Right hindlimb (tissue), 1 donor: ENCODE data around the gene TEX50.
"Not testable (repeated sequence)": the region's sequence is repeated elsewhere in the genome, so short reads cannot be mapped to it uniquely, and the experiment has no call there.

ENCODE experiments used
- DNase-seq: peaks from one replicate; pipeline ENCODE4 v3.0.0-alpha.2; 2018

The TEX50 gene

DNA sequence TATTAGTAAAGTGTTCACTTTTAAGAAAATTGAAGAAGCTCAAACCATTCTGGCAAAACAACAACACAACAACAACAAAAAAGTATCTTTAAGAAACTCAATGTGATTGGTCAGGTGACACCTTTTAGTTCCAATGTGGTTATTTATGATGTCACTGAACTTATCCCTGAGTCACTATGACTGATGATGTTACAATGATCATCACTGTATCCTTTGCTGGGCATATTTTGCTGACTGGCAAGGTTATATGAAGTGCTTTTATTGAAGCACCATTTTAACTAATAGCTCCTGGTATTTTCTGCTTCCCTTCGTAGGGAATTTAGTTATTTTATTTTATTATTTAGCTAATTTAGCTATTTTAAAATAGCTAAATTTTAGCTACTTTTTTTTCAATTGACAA, at the start of gene TEX50:
TEX50 (plus strand) TSS at position 223 of the 400 bp plus-strand sequence. CDS start 184 bp downstream, outside the sequence.
- DNase-seq: no peak

GRCh38 chr1:173590557-173590956, 44.6 kb upstream of the TEX50 start:
- no peak for DNase-seq

GRCh38 chr1:173591138-173591537, 44.0 kb upstream of the TEX50 start:
- DNase-seq: not testable (repeated sequence)

DNA sequence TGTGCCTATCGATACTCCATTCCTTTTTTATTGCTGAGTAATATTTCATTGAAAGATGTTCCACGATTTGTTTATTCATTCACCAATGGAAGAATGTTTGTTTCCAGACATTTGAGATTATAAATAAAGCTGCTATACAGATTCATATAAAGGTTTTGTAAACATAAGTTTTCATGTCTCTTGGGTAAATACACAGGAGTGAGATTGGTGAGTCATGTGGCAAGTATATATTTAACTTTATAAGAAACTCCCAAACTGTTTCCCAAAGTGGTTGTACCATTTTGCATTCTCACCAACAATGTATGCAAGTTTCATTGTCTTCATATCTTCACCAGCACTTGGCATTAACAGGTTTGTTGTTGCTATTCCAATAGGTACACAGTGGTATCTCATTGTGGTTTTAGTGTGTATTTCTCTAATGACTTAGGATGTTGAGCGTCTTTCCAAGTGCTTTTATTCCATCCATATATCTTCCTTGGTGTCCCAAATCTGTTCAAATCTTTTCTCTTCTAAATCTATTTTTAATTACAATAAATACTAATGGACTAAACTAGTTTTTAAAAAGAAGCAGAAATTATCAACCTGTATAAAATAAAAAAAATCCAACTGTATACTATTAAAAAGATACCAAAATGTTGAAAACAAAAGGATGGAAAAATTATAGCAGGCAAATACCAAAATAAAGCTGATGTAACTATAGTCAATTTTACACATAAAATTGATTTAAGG, 38.9 kb upstream of the TEX50 start:
- no peak for DNase-seq

DNA sequence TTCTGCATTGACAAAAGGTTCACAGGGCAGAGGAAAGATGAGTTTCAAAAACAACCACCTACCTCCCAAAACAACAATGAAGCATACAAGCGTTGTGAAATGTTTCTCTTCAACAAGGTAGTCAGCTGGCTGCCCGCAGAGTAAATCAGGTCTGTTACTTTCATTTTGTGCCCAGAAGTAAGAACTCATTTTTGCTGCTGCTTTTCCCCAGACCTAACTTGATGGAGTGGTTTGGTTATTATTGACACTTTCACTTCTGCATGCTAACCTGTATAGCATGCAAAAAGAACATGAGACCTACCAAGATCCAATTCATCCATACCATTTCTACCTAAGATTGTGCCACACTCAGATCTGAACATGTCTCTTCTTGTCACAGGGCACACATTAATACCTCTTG, 33.5 kb upstream of the TEX50 start:
- DNase-seq: no peak

DNA sequence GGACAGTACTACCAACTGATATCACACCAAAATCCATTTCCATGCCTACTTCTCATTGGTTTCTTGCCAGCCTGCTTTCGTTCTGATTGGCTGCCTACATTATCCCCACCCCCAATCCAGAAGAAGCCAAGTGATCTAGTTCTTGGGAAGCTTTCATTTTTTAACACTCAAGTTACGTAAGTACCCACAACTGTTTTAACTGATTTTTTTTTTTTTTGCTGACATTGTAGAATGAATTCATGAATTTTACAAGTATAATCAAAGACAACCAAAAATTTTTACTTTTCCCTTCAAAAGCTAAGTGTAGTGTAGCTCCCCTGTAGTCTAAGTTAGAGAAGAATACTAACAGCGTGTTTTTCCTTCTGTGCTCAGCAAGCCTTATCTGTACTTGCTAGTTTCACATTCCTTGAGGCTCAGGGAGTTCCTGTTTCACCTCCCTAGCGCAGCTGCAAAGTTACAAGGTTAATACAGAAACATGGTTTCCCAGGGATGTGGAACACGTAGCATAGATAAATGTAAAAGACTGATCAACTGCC, 32.0 kb upstream of the TEX50 start, which contains the start of gene SLC9C2:
SLC9C2 (minus strand) TSS at position 17 of the 536 bp plus-strand sequence. CDS start 1,296 bp downstream, outside the sequence.
- no peak for DNase-seq

GRCh38 chr1:173608503-173609216, 26.5 kb upstream of the TEX50 start:
- no peak for DNase-seq

- not testable (repeated sequence) for DNase-seq
These were observed 22.1 kb upstream of the TEX50 start for GRCh38 chr1:173613086-173613485.

GRCh38 chr1:173616859-173617258, 18.3 kb upstream of the TEX50 start:
- no peak for DNase-seq

GRCh38 chr1:173627269-173627668, 7.9 kb upstream of the TEX50 start:
- no peak for DNase-seq

DNA sequence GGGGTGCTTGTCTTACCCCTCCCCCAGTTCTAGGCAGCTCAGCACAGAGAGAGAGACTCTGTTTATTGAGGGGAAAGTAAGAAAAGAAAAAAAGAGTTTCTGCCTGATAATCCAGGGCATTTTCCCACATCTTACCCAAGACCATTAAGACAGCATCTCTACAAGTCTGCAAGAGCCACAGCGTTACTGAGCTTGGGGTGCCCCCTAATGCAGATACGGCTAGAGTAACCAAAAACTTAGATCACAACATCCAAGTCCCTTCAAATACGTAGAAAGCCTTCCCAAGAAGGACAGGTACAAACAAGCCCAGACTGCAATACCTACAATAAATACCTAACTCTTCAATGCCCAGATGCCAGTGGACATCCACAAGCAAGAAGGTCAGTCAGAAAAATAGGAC, 6.2 kb upstream of the TEX50 start:
- DNase-seq: no peak

DNA sequence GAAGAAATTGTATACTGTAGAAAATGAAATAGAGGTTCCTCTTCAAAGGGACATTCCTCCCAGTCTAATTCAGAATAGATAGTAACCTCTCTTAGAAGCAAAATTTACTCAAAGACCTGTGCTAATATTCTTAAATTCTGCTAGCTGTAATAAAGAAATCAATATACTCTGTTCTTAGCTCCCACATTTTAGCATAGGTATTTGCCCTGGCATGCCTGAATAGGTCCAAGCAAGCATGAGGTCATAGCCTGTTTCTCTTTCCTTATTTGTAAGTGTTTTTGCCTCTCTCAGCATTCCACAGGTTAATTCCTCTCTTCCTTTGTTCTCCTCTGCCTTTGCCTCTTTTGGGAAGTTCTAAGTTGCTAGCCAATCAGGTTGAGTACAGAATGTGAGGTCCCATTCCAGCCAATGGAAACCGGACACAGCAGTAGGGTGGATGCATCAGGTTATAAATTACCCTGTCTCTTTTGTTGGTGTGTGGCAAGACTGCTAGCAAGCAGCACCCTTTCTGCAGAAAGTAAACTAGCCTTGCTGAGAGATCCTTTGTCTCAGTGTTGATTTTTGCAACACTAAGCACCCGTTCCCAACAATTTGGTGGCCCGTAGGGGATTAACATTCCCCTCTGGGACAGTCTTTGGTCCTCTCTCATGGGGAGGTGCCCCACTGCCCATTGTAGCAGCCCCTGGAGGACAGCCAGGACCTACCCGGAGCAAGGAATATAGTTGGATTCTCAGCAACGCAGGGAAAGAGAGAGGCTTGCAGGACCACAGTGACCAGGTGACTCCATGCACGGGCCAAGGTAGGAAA, 2.3 kb downstream of the TEX50 start:
- DNase-seq: not testable (repeated sequence)

DNA sequence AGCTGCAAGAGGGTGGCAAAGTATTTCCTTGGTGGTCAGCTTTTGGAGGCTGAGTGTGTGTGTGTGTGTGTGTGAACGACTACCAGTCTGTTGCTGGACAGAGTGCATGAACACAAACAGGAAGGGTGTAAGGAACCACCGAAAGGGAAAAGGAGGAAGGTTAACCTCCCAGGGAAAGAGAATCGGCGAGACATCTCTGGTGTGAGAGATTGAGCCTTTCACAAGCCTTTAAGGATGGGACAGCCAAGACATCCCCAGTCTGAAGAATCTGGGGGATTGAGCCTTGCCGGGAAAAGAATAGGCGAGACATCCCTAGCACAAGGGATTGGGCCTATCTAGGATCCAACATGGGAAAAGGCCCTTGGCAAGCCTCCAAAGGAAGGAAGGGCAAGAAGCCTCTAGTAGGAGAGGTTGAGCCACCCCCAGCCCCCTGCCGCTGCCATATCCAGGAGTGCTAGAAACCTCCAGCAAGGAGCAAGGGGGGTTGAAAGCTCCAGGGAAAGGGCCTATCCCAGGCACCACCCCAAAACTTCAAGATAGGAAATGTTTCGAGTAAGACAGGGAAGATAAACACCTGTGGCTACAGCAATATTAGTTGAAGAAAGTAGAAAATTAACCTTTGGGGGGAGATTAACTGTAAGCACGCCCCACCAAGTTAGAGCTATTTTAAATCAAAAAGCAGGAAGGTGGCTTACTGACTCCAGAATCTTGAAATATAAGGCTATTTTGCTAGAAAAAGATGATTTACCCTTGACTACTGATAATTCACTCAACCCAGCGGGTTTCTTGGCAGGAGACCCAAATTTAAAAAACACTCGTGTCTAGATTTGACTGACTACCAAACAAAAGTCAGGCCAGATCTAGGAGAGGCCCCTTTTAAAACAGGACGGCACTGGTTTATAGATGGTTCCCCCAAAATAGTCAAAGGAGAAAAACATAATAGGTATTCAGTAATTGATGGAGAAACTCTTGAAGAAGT, 3.2 kb downstream of the TEX50 start:
- DNase-seq: no peak

- DNase-seq: no peak
These were observed 4.0 kb downstream of the TEX50 start for GRCh38 chr1:173639102-173639501.

GRCh38 chr1:173642450-173643139, 7.5 kb downstream of the TEX50 start:
- DNase-seq: not testable (repeated sequence)

DNA sequence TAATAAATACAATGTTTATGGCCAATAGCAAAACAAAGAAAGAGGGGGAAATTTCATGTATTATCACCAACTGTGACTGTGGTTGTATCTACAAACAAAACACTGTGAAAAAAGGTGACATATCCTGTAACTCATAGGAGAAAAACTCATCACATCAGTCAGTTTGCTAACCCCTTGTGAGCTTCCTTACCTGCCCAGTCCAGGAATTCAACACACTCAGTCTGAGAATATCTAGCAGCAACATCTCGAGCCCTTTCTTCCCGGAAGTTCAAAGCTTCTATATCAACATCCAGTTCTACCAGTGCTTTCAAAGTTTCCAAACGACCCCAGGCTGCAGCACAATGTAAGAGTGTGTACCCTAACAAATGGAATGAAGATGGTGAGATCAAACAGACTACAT, 11.5 kb downstream of the TEX50 start:
- no peak for DNase-seq

DNA sequence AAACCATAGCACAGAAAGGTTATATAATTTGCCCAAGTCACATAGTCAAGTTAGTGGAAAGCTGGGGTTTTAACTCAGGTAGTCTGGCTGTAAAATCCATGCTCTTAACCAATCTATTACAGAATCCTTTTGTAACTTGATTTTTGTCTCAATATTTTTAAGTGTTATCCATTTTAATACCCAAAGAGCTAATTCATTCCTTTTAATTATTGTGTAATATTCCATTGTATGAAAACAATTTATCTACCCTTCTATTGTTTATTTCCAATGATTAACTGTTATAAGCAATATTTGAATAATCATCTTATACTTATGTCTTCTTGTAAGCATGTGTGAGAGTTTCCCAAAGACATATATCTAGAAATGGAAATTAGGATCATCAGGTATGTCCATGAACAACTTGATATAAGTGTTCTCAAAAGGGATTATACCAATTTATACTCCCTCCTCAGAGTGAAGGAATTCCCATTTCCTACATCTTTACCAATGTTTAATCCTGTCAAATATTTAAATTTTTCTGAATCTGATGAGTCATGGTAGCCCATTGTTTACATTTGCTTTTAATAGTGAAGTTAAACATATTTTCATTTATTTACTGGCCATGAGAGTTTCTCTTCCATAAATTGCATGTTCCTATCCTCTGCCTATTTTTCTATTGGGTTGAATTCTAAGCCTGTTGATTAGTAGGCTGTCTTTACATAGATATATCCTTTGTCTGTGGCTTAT, 13.9 kb downstream of the TEX50 start:
- no peak for DNase-seq

DNA sequence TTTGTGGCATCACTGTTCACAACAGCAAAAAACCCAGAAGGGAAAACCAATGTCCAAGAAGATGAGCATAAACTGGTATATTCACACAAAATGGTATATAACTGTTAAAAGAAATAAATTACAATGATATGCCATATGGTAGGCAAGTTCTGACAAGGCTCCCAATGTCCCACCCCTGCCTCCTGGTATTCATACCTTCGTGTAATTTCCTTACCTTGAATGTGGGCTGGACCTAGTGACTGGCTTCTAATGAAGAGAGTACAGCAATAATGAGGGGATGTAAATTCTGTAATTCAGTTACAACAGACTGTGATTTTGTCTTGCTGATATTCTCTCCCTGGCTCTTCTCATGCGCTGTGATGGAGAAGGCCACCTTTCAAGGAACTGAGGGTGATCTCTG, 25.2 kb downstream of the TEX50 start:
- DNase-seq: no peak

GRCh38 chr1:173661271-173661670, 26.1 kb downstream of the TEX50 start:
- no peak for DNase-seq

DNA sequence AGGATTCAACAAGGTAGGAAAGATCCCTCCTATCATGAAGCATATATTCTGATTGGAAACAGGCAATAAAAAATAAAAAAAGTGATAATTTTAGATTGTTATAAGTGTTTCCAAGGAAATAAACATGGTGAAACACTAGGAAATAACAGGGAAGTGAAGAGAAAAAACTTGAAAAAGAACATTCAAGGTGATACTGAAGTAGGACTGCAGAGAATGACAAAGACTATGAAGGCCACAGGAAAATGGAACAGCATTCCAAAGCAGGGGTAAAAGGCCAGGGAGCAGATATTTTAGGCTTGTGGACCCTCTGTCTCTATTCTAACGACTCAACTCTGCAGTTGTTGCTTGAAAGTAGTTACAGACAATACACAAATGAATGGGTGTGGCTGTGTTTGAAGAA, 26.6 kb downstream of the TEX50 start:
- DNase-seq: no peak

DNA sequence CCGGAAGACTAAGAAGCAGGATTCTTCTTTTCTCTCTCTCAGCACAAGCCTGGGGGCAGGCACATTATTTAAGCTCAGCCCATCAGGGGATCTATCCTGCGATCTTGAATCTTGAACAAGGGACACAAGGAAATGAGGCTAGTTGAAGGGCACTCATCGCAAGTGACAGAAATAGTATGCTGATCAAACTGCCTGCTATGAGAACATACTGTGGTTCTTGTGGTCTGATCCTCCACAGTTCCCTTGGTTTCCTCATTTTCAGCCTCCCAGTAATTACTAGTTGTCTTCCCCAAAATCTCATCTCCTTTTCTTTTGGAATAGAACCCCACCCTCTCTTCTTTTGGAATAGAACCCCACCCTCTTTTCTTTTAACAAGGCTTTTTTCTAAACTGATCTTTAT, 28.0 kb downstream of the TEX50 start:
- no peak for DNase-seq
